Measurements from ENCODE around the gene RAB43.

- TF ChIP-seq, protein P1, sequence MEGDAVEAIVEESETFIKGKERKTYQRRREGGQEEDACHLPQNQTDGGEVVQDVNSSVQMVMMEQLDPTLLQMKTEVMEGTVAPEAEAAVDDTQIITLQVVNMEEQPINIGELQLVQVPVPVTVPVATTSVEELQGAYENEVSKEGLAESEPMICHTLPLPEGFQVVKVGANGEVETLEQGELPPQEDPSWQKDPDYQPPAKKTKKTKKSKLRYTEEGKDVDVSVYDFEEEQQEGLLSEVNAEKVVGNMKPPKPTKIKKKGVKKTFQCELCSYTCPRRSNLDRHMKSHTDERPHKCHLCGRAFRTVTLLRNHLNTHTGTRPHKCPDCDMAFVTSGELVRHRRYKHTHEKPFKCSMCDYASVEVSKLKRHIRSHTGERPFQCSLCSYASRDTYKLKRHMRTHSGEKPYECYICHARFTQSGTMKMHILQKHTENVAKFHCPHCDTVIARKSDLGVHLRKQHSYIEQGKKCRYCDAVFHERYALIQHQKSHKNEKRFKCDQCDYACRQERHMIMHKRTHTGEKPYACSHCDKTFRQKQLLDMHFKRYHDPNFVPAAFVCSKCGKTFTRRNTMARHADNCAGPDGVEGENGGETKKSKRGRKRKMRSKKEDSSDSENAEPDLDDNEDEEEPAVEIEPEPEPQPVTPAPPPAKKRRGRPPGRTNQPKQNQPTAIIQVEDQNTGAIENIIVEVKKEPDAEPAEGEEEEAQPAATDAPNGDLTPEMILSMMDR (IDR thresholded peaks at IDR 0.05), result no peak
- TF ChIP-seq EZH2 (IDR thresholded peaks at IDR 0.05) (no peak), EZH2phosphoT487 (IDR thresholded peaks at IDR 0.05) (no peak)
Observed at GRCh38 chr3:129061023-129061887, 60.3 kb downstream of the RAB43 start.
